GM18861 (cell line): ENCODE data around the gene CD46.
"Not testable (repeated sequence)": the region's sequence is repeated elsewhere in the genome, so short reads cannot be mapped to it uniquely, and the experiment has no call there.

ENCODE experiments used
- ATAC-seq: cut with Tn5 transposase; IDR thresholded peaks from one replicate; pipeline ENCODE4 v1.9.1; 2021; ENCODE audit not compliant: unreplicated experiment

Gene CD46

GRCh38 chr1:207751790-207752455 lies at the start of gene CD46:
Gene CD46, plus strand, starts transcription at chr1:207752054. Its CDS starts 159 bp downstream, at chr1:207752213.
- ATAC-seq, result peak; percentile 92

- no peak for ATAC-seq
Measured at GRCh38 chr1:207702317-207702716, 49.5 kb upstream of the CD46 start.

GRCh38 chr1:207703712-207704111 lies 48.1 kb upstream of the CD46 start:
- no peak for ATAC-seq

GRCh38 chr1:207708004-207708403 lies 43.9 kb upstream of the CD46 start:
- ATAC-seq, result not testable (repeated sequence)

GRCh38 chr1:207711285-207711684 lies 40.6 kb upstream of the CD46 start:
- no peak for ATAC-seq

GRCh38 chr1:207712701-207713100 lies 39.2 kb upstream of the CD46 start:
- not testable (repeated sequence) for ATAC-seq

- ATAC-seq, result no peak
Measured at GRCh38 chr1:207713529-207713928, 38.3 kb upstream of the CD46 start.

- no peak for ATAC-seq
Measured at GRCh38 chr1:207719234-207719633, 32.6 kb upstream of the CD46 start.

GRCh38 chr1:207728200-207728858 lies 23.5 kb upstream of the CD46 start:
- ATAC-seq, result not testable (repeated sequence)

GRCh38 chr1:207737503-207738157 lies 14.2 kb upstream of the CD46 start:
- ATAC-seq, result not testable (repeated sequence)

GRCh38 chr1:207738158-207738659 lies 13.6 kb upstream of the CD46 start:
- ATAC-seq, result not testable (repeated sequence)

GRCh38 chr1:207740207-207740606 lies 11.6 kb upstream of the CD46 start:
- no peak for ATAC-seq

- ATAC-seq, result no peak
Measured at GRCh38 chr1:207742850-207743555, 8.9 kb upstream of the CD46 start.

- ATAC-seq, result no peak
Measured at GRCh38 chr1:207744000-207744534, 7.8 kb upstream of the CD46 start.

- ATAC-seq, result no peak
Measured at GRCh38 chr1:207745285-207745684, 6.6 kb upstream of the CD46 start.

- ATAC-seq, result no peak
Measured at GRCh38 chr1:207745839-207746767, 5.8 kb upstream of the CD46 start.

GRCh38 chr1:207747627-207748492 lies 4.0 kb upstream of the CD46 start:
- no peak for ATAC-seq

- no peak for ATAC-seq
Measured at GRCh38 chr1:207748737-207749528, 2.9 kb upstream of the CD46 start.
